PC-9 (cell line): Measurements from ENCODE around the gene DYRK3. TPM values are rescaled to one million over a fixed set of nuclear protein-coding genes. Genes with fewer than 3 reads are reported as not detected.
A peak's percentile ranks its signal among the peaks of the same experiment; 100 is the strongest.

ENCODE experiments used
- BruUV-seq: library from RNA; stranded (reverse); fragments of 400-500 nt; replicated peaks from 2 replicates; lab custom pipeline; 2021; lab: Mats Ljungman, UMichigan
- CTCF ChIA-PET: fragments of 300-600 bp; sonication (Branson Sonifier 250); formaldehyde crosslinking; loops from one replicate; lab custom pipeline; 2022; ENCODE audit warnings: antibody characterized with exemption; lab: Charles Lee
- POLR2A ChIA-PET: fragments of 300-600 bp; sonication (Branson Sonifier 250); formaldehyde crosslinking; loops from one replicate; lab custom pipeline; 2022; ENCODE audit warnings: antibody characterized with exemption; ENCODE audit not compliant: unreplicated experiment; lab: Charles Lee
- DNase-seq, 2 experiments: peaks; one replicate each; pipeline versions ENCODE4 v3.0.0 to v3.0.0-alpha.2; 2015 to 2022; ENCODE audit warnings: mixed read lengths in 1 of 2
- H2AFZ ChIP-seq: fragments of 200-600 bp; sonication (generic); 2 replicates; pipeline ENCODE4 v1.8.1; 2017; ENCODE audit warnings: antibody characterized with exemption
- H3F3A ChIP-seq: fragments of 200-600 bp; sonication (generic); 2 replicates; pipeline ENCODE4 v1.8.1; 2017; ENCODE audit warnings: antibody characterized with exemption, mild to moderate bottlenecking, low read depth; ENCODE audit not compliant: insufficient read depth
- H3K27ac ChIP-seq: fragments of 200-600 bp; sonication (generic); 2 replicates; pipeline ENCODE4 v1.6.1; 2016; ENCODE audit warnings: mixed run types
- H3K27me3 ChIP-seq: fragments of 200-600 bp; sonication (generic); 2 replicates; pipeline ENCODE4 v1.6.1; 2016; ENCODE audit warnings: low read depth, mixed run types; ENCODE audit not compliant: insufficient read depth
- H3K36me3 ChIP-seq: fragments of 200-600 bp; sonication (generic); 2 replicates; pipeline ENCODE4 v1.6.1; 2016; ENCODE audit warnings: low read depth, mixed run types
- H3K4me1 ChIP-seq: fragments of 200-600 bp; sonication (generic); replicated peaks from 2 replicates; pipeline ENCODE4 v1.6.1; 2016; ENCODE audit warnings: mixed run types; ENCODE audit not compliant: insufficient read depth
- H3K4me2 ChIP-seq: fragments of 200-600 bp; sonication (generic); 2 replicates; pipeline ENCODE4 v1.6.1; 2017; ENCODE audit warnings: mixed run types
- H3K4me3 ChIP-seq: fragments of 200-600 bp; sonication (generic); 2 replicates; pipeline ENCODE4 v1.6.1; 2016; ENCODE audit warnings: mixed run types
- H3K79me2 ChIP-seq: fragments of 200-600 bp; sonication (generic); 2 replicates; pipeline ENCODE4 v1.6.1; 2017; ENCODE audit warnings: low read depth, mixed run types
- H3K9me2 ChIP-seq: fragments of 200-600 bp; sonication (generic); 2 replicates; pipeline ENCODE4 v1.8.1; 2017; ENCODE audit warnings: mild to moderate bottlenecking; ENCODE audit not compliant: insufficient read depth
- H3K9me3 ChIP-seq: fragments of 200-600 bp; sonication (generic); 2 replicates; pipeline ENCODE4 v1.8.1; 2016; ENCODE audit warnings: low read depth; ENCODE audit not compliant: insufficient read depth
- H4K20me1 ChIP-seq: fragments of 200-600 bp; sonication (generic); 2 replicates; pipeline ENCODE4 v1.8.1; 2017; ENCODE audit not compliant: insufficient read depth
- EZH2 ChIP-seq: fragments of 200-600 bp; sonication (generic); IDR thresholded peaks from 2 replicates; pipeline ENCODE4 v1.8.0; 2017; ENCODE audit warnings: antibody characterized with exemption, low read depth
- intact Hi-C: fragments of 100-400 bp; cut with micrococcal nuclease; formaldehyde crosslinking; loops from one replicate; pipeline ENCODE4 v1.10.0; 2022; ENCODE audit not compliant: unreplicated experiment
- total RNA-seq: library from RNA; stranded (reverse); gene quantifications from 2 replicates; pipeline ENCODE4 v1.2.3, GENCODE V29; 2021
- TF ChIP-seq, protein P1 (sequence below): fragments of 200-600 bp; sonication (generic); conservative IDR thresholded peaks from 2 replicates; pipeline ENCODE4 v1.6.1; 2017; ENCODE audit warnings: mixed run types, antibody characterized with exemption, mild to moderate bottlenecking, moderate library complexity

Gene DYRK3
- total RNA-seq, 1 experiment from 2014 or later, result 3.3 TPM

DNA sequence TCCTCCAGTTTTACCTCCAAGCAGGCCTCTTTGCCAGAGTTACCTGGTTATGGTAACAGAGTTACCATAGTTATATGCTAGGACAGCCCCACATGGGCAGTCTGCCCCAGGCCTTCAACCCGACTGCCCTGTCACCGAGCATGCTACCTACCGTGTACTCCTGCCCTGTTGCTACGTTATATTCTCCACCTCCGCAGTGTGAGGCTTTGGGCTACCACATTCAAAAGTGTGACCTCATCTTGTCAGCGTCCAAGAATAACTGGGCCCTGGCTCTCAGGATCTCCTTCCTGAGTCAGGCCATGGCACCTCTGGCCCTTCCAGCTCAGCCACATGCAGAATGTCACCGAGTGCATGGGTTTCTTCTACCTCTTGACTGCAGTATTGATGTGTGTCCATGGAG is 58.3 kb downstream of the DYRK3 start:
- no peak overlapping the region for H3K4me2 ChIP-seq
- no TSS peak for BruUV-seq
- H3K4me3 ChIP-seq, result no peak overlapping the region
- peaks cover 70% of the 10 kb centered on the region for H4K20me1 ChIP-seq
- intact Hi-C loops, result no loop called here
- no peaks in the 10 kb centered on the region for H3K27me3 ChIP-seq
- H3K9me2 ChIP-seq, result no peaks in the 10 kb centered on the region
- CTCF ChIA-PET, result no interaction called here
- H3K36me3 ChIP-seq, result no peaks in the 10 kb centered on the region
- POLR2A ChIA-PET, result no interaction called here
- no peak overlapping the region for H2AFZ ChIP-seq
- no peaks in the 10 kb centered on the region for H3F3A ChIP-seq
- H3K79me2 ChIP-seq, result peaks cover 79% of the 10 kb centered on the region
- no peak for DNase-seq
- H3K27ac ChIP-seq, result no peak overlapping the region
- H3K4me1 ChIP-seq, result 0 out of 2 replicates have a peak, but pooled peaks cover 4% of the 10 kb centered on the region
- TF ChIP-seq, protein P1, sequence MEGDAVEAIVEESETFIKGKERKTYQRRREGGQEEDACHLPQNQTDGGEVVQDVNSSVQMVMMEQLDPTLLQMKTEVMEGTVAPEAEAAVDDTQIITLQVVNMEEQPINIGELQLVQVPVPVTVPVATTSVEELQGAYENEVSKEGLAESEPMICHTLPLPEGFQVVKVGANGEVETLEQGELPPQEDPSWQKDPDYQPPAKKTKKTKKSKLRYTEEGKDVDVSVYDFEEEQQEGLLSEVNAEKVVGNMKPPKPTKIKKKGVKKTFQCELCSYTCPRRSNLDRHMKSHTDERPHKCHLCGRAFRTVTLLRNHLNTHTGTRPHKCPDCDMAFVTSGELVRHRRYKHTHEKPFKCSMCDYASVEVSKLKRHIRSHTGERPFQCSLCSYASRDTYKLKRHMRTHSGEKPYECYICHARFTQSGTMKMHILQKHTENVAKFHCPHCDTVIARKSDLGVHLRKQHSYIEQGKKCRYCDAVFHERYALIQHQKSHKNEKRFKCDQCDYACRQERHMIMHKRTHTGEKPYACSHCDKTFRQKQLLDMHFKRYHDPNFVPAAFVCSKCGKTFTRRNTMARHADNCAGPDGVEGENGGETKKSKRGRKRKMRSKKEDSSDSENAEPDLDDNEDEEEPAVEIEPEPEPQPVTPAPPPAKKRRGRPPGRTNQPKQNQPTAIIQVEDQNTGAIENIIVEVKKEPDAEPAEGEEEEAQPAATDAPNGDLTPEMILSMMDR, result no peak
- no peak for TF ChIP-seq EZH2
- no peaks in the 10 kb centered on the region for H3K9me3 ChIP-seq

DNA sequence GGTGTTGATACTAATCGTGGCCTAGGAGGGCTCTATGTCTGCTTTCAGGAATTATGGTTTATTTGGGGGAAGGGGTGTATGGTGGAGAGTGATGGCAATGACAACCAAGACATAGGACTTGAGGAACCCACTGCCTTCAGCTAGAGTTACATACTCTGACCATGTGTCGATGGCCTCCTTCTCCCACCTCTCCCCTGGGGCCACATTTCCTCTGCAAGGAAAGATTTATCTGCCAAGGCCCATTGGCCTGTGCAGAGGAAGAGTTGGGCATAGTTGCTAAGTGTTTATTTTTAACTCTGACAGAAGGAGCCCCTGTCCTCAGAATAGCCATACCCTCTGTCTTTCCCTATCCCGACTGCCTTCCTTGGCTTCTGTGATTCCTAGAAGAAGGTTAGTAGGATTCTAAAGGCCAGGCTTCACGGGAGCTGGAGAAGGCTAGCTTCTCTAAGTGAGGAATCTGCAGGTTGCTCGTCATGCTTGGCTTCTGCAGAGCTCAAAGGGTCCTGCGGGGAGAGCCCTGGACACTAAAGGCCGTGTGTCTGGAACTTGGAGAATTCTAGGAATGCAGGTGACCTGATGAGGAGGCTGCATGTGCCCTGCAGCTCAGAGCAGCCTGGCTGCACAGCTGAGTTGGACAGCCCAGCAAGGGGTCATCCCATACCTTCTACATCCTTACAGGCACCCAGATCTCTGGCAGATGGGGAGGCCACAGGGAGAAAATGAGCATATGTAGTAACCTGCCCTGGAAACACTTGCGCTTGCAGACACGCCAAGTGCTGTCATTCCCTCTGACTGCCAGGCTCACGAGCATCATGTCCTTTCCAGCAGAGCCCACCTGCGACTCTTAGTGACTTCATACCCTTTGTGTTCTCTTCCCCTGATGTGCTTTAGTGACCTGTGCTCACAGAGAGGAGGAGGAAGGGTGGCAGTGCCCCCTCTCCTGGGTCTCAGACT is 59.1 kb downstream of the DYRK3 start:
- Histone ChIP-seq H3K4me3 (no peak overlapping the region), H3K79me2 (peaks cover 78% of the 10 kb centered on the region), H3F3A (no peaks in the 10 kb centered on the region), H3K9me2 (no peaks in the 10 kb centered on the region), H3K36me3 (no peaks in the 10 kb centered on the region), H3K9me3 (no peaks in the 10 kb centered on the region), H3K27ac (no peak overlapping the region), H4K20me1 (peaks cover 67% of the 10 kb centered on the region), H2AFZ (no peak overlapping the region), H3K27me3 (no peaks in the 10 kb centered on the region), H3K4me2 (no peak overlapping the region), H3K4me1 (0 out of 2 replicates have a peak, but pooled peaks cover 4% of the 10 kb centered on the region)
- POLR2A ChIA-PET, result interaction anchor here (0.5 to 0.6 kb wide), 2 partner anchors 19 to 30 kb away, joined by 3 to 4 read pairs; no protein-coding TSS in a partner anchor
- no peak for TF ChIP-seq EZH2
- TF ChIP-seq, protein P1, result no peak
- peak; percentile 40 to 41 for DNase-seq
- CTCF ChIA-PET, result interaction anchor here (0.8 to 0.9 kb wide), 2 partner anchors 19 to 233 kb away, joined by 3 to 8 read pairs; no protein-coding TSS in a partner anchor
- intact Hi-C loops, result no loop called here
- BruUV-seq, result no TSS peak

DNA sequence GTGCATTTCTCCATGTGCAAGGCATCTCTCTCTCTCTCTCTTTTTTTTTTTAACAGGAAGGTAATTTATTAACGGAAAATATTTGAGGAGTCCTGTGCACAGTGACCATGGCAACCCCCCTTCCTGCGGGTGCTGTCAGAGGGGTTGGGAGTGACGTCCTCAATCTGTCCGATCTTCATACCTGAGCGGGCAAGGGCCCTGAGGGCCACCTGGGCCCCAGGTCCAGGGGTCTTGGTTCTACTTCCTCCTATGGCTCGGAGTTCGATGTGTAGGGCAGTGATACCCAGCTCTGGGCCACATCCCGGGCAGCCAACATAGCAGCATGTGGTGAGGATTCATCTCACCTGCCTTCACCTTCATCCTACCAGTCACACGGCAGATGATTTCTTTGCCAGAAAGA is 60.4 kb downstream of the DYRK3 start:
- no TSS peak for BruUV-seq
- H3K36me3 ChIP-seq, result no peaks in the 10 kb centered on the region
- TF ChIP-seq, protein P1, result no peak
- no peak for TF ChIP-seq EZH2
- H3K4me1 ChIP-seq, result 0 out of 2 replicates have a peak, but pooled peaks cover 4% of the 10 kb centered on the region
- H3K79me2 ChIP-seq, result peaks cover 70% of the 10 kb centered on the region
- CTCF ChIA-PET, result interaction anchor here (0.8 kb wide), 1 partner anchor 234 kb away, joined by 8 read pairs; no protein-coding TSS in a partner anchor
- no peaks in the 10 kb centered on the region for H3F3A ChIP-seq
- no peak overlapping the region for H3K4me3 ChIP-seq
- no peak overlapping the region for H2AFZ ChIP-seq
- DNase-seq, result no peak
- no peaks in the 10 kb centered on the region for H3K27me3 ChIP-seq
- POLR2A ChIA-PET, result no interaction called here
- H3K9me3 ChIP-seq, result no peaks in the 10 kb centered on the region
- intact Hi-C loops, result no loop called here
- H3K27ac ChIP-seq, result no peak overlapping the region
- peaks cover 64% of the 10 kb centered on the region for H4K20me1 ChIP-seq
- no peaks in the 10 kb centered on the region for H3K9me2 ChIP-seq
- no peak overlapping the region for H3K4me2 ChIP-seq
